Left ventricle myocardium inferior (tissue), 1 donor: ENCODE measurements around the gene JAKMIP2. TPM values are rescaled to one million over a fixed set of nuclear protein-coding genes. Genes with fewer than 3 reads are reported as not detected.

ENCODE experiments used
- DNase-seq: peaks from one replicate; pipeline ENCODE4 v3.0.0-alpha.2; 2020
- H3K27ac ChIP-seq: fragments of 200-600 bp; replicated peaks from 2 replicates; pipeline ENCODE4 v1.8.0; 2021
- H3K27me3 ChIP-seq: fragments of 200-600 bp; 2 replicates; pipeline ENCODE4 v1.8.0; 2021; ENCODE audit warnings: low read depth
- H3K36me3 ChIP-seq: fragments of 200-600 bp; 2 replicates; pipeline ENCODE4 v1.8.0; 2021
- H3K4me1 ChIP-seq: fragments of 200-600 bp; 2 replicates; pipeline ENCODE4 v1.8.0; 2021
- H3K4me3 ChIP-seq: fragments of 200-600 bp; 2 replicates; pipeline ENCODE4 v1.8.0; 2021; ENCODE audit warnings: mild to moderate bottlenecking, moderate library complexity
- H3K9me3 ChIP-seq: fragments of 200-600 bp; replicated peaks from 2 replicates; pipeline ENCODE4 v1.8.0; 2021
- CTCF ChIP-seq: fragments of 200-600 bp; IDR thresholded peaks from 2 replicates; pipeline ENCODE4 v1.8.0; 2021; ENCODE audit warnings: antibody characterized with exemption, mild to moderate bottlenecking, borderline replicate concordance
- intact Hi-C: fragments of 100-400 bp; cut with micrococcal nuclease; formaldehyde crosslinking; loops from one replicate; pipeline ENCODE4 v1.11.0; 2022
- total RNA-seq: library from RNA; stranded (reverse); fragmentation: NEBNext Ultra II Directional; extraction: Animal tissue kit (Norgen Biotek cat#: 25700); gene quantifications from one replicate; pipeline ENCODE4 v1.2.1, GENCODE V29; 2021
- donor health status: DM: no; HTN: yes; CAD: no; lungs with severe emphysema.

Gene JAKMIP2
- total RNA-seq, 1 donor from 2014 or later: 0.41 TPM

GRCh38 chr5:147708708-147709107 is 73.8 kb downstream of the JAKMIP2 start:
- Histone ChIP-seq H3K4me1 (no peaks in the 10 kb centered on the region), H3K9me3 (no peaks in the 10 kb centered on the region), H3K36me3 (no peaks in the 10 kb centered on the region), H3K27ac (no peak overlapping the region), H3K4me3 (no peak overlapping the region), H3K27me3 (peaks cover 6% of the 10 kb centered on the region)
- no peak for TF ChIP-seq CTCF
- no peak for DNase-seq
- intact Hi-C loops: no loop called here

- no peak for TF ChIP-seq CTCF
- intact Hi-C loops: no loop called here
- Histone ChIP-seq H3K9me3 (no peaks in the 10 kb centered on the region), H3K27ac (no peak overlapping the region), H3K4me1 (no peaks in the 10 kb centered on the region), H3K27me3 (peaks cover 4% of the 10 kb centered on the region), H3K36me3 (no peaks in the 10 kb centered on the region), H3K4me3 (no peak overlapping the region)
- DNase-seq: no peak
Observed at GRCh38 chr5:147704544-147704943, 78.0 kb downstream of the JAKMIP2 start.

DNA sequence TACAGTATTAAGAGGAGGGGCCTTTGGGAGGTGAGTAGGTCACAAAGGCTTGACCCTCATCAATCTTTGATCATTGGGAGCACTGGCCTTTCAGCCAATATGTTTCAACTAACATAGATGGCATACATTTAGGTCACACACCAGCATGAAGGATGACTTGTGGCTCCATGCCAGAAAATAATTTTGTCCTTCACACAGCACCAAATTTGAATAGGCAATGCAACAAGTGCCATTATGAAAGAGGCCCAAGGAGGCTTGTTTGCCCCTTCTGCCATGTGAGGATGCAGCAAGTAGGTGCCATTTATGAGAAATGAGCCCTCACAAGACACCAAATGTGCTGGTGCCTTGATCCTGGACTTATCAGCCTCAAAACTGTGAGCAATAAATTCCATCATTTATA is 81.1 kb downstream of the JAKMIP2 start:
- no peaks in the 10 kb centered on the region for H3K36me3 ChIP-seq
- no peaks in the 10 kb centered on the region for H3K4me1 ChIP-seq
- no peak overlapping the region for H3K4me3 ChIP-seq
- no peak overlapping the region for H3K27ac ChIP-seq
- peaks cover 10% of the 10 kb centered on the region for H3K9me3 ChIP-seq
- H3K27me3 ChIP-seq: peaks cover 16% of the 10 kb centered on the region
- no peak for DNase-seq
- no peak for TF ChIP-seq CTCF
- intact Hi-C loops: no loop called here

DNA sequence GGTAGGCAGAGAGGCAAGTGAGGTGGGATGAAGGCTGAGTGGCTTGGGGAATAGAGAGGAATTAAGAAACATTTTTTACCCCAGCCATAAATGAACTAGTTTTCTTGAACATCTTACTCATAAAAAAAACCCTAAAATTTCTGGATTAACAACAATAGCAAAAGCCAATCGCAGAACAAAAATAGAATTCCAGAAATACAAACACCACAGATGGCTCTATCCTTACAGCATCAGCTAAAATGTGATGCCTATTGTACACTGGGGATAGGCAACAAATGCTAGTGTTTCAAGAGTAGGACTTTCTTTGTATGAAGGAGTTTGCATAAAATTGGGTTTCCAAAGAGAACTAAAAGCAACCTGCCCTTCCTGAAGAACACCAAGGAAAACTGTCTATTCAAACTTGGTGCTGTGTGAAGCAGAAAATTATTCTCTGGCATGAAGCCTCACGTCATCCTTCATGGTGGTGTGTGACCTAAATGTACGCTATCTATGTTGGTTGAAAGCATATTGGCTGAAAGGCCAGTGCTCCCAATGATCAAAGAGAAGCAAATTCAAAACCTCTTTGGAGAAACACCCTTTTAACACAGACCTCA is 82.9 kb downstream of the JAKMIP2 start:
- Histone ChIP-seq H3K9me3 (peaks cover 10% of the 10 kb centered on the region), H3K4me1 (no peaks in the 10 kb centered on the region), H3K36me3 (no peaks in the 10 kb centered on the region), H3K27me3 (peaks cover 16% of the 10 kb centered on the region), H3K27ac (no peak overlapping the region), H3K4me3 (no peak overlapping the region)
- DNase-seq: no peak
- no peak for TF ChIP-seq CTCF
- intact Hi-C loops: no loop called here

DNA sequence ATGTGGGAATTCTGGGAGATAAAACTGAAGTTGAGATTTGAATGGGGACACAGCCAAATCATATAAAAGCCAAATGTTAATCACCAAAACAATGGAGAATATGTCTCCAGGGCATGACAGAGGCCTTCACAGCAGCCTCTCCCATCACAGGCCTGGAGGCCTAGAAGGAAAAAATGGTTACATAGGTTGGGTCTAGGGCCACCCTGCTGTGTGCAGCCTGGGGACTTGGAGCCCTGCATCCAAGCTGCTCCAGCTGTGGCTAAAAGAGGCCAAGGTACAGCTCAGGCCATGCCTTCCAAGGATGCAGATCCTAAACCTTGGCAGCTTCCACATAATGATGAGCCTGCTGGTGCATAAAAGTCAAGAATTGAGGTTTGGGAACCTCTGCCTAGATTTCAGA is 85.1 kb downstream of the JAKMIP2 start:
- Histone ChIP-seq H3K4me1 (no peaks in the 10 kb centered on the region), H3K36me3 (no peaks in the 10 kb centered on the region), H3K4me3 (no peak overlapping the region), H3K27me3 (peaks cover 16% of the 10 kb centered on the region), H3K9me3 (peaks cover 10% of the 10 kb centered on the region), H3K27ac (no peak overlapping the region)
- intact Hi-C loops: no loop called here
- TF ChIP-seq CTCF: no peak
- DNase-seq: no peak
